T47D (cell line): Measurements from ENCODE around the gene DPP10.

Source experiments
- DNase-seq, 2 experiments: peaks; one replicate each; pipeline versions ENCODE4 v3.0.0 to v3.0.0-alpha.2; 2011 to 2012; ENCODE audit warnings: low read depth in 1 of 2, low spot score in 1 of 2
- JUND ChIP-seq: IDR thresholded peaks from 2 replicates; pipeline ENCODE4 v1.6.1; 2012; ENCODE audit warnings: low read depth
- in situ Hi-C: cut with HindIII; loops from 2 replicates; pipeline ENCODE4 v1.10.0; 2016; ENCODE audit warnings: low sequenced_read_pairs, low pct_unique_long_range_greater_than_20kb

DPP10 gene

DNA sequence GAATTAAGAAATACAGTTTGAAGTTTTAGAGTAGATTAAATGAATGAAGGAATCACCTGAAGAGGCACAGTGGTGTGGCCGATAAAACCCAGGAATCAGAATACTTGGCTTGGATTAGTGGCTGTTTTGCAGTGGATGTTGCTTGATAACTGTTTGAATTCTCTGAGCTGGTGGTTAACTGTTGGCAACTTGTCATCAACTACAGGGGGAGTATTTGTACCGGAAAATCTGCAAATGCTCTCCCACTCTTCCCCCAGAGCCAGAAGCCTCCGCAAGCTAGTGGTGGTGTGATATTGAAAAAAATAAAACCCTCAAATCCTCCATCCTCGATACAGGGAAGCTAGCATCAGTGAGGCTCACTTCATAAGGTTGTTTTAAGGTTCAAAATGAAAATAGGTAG is 326.7 kb downstream of the DPP10 start:
- TF ChIP-seq JUND, result no peak
- in situ Hi-C loops, result no loop called here
- no peak for DNase-seq

DNA sequence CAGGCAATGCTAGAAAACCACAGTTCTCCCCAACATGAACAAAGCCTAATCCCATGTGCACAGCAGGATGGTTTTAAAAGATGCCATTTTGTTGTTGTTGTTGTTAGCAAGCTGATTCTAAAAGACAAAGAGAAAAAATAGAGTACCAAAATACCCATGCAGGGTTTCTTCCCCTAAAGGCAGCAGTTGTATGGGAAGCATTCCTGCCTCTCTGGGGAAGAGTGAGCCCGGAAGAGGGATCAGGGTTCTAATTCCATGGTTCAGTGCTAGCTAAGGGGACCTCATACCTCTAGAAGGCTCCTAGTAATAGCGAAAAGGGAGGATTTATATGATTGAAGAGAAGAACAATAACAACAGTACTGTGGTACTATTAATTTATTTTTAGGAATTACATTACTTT is 327.6 kb downstream of the DPP10 start:
- TF ChIP-seq JUND, result no peak
- in situ Hi-C loops, result no loop called here
- DNase-seq, result no peak

DNA sequence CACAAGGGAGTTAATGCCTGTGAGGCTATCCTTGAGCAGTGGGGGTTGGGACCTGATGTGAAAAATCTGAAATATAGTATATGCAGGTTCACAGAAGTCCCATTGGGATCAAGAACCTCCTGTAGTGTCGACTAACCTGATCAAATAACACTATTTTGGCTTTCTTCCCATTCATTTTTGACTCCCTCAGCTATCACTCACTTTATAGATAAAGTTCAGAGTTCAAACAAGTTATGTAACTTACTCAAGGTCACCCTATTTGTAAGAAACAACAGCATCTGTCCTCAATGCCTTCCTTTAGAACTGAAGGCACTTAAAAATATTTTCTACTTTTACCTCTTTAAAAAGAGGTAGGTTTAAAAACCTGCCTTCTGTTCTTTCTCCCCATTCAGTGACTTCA is 341.6 kb downstream of the DPP10 start:
- no peak for DNase-seq
- TF ChIP-seq JUND, result no peak
- in situ Hi-C loops, result no loop called here

DNA sequence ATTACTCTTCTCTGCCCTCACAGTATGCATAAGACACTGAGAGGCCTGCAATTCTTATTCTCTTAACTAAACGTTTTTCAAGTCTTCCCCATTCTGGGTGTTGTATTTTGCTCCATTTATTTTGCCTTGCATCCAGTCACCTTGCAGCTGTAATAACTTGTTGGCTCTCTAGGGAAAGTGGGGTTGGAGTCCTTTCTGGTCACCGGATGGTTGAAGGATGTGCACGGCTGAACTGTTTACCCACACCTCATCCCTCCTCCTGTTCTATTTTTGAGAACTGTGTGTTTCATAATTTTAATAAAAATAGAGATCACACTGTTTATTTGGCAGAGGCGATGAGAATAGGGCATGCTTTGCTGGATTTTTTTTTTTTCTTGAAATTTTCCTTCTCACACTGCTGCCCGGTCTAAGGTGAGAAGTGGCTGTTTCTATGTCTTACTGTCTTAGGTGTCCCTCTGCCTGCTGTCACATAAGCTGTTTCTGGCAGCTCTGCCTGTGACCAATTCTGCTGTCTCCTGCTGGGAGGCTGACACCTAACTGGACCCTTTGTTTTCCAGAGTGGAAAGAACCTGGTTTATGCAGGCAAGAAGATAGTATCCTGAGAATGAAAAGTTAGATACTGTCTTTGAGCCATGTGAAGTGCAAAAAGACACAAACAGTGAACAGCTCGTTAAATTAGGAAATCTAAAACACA is 342.6 kb downstream of the DPP10 start:
- TF ChIP-seq JUND, result no peak
- in situ Hi-C loops, result no loop called here
- DNase-seq, result no peak

DNA sequence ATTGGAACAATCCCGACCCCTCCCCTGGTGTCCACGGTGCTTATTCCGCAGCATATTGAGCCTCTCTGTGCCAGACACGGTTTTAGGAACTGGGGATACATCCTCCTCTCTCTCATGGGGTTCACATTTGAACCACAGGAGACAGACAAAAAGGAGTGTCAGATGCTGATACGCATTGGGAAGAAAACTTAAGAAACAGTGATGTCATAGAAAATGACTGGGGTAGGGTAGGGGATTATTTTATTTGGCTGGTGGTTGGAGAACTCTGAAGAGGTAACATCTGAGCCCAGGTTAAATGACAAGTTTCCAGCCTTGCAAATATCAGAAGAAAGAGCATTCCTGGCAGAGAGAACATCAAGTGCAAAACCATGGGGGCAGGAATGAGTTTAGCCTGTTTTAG is 344.5 kb downstream of the DPP10 start:
- in situ Hi-C loops, result no loop called here
- no peak for DNase-seq
- no peak for TF ChIP-seq JUND

DNA sequence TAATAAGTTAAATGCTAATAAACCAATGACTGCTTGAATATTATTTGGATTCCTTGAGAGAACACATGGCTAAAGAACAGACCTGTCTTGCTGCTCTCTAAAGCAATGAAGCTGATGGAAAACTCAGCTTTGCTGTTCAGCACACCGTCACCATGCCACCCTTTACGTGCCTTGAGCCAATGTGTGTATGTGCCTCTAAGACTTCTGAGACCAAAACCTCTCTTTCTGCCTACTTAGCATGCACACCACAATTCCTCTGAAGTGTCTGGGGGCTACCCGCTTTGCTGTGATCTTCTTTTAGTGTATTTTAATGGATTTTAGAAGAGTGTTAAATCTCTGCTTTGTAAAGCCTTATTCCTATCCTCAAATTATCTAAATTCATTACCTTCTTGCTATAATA is 345.0 kb downstream of the DPP10 start:
- in situ Hi-C loops, result no loop called here
- no peak for TF ChIP-seq JUND
- DNase-seq, result no peak

DNA sequence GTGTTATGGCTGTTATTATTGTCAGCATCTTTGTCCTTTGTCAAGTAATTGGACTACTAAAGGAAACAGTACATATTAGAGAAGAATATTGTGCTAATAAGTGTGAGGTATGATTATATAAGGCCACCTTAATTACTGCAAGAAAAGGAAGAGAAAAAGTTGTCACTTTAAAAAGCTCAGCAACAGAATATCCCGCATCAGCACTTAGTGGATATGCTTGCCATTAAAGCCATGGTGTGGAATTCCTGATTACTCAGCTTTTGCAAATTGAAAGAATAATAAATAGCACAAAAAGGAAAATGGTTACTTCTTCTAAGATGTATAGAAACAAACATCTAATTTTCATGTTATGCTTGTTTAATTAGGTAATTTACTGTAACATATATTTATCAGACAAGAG is 347.5 kb downstream of the DPP10 start:
- DNase-seq, result no peak
- in situ Hi-C loops, result no loop called here
- no peak for TF ChIP-seq JUND

DNA sequence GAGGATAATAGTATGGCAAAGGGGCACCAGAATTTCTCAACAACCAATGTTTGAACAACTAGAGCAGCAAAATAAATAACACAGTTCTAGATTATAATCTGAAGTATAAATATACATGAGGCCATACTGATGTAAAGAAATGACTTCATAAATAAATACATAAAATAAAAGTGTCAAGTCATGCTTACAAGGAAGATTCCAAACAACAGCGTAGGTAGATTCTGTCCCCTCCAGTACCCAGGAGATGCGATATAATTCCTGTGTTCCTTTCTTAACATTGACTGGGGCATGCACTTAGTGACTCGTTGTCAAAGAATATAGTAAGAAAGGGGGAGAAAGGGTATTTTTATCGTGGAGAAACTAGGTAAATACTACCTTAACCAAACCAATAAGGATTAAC is 355.1 kb downstream of the DPP10 start:
- TF ChIP-seq JUND, result no peak
- in situ Hi-C loops, result no loop called here
- no peak for DNase-seq

DNA sequence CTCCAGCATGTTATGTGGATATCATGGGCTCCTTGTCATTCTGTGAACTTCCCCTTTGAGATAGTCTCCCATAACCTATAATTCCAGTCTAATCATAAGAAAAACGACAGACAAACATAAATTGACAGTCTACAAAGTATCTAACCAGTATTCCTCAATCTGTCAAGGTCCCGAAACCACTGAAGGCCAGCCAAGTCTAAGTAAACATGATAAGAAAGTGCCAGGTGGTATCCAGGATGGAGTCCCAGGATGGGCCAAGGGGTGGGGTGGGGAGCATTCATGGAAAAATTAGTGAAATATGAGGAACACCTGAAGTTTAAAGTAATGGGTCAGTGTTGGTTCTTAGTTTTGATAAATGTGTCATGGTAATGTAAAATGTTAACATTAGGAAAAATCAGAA is 355.5 kb downstream of the DPP10 start:
- DNase-seq, result no peak
- in situ Hi-C loops, result no loop called here
- TF ChIP-seq JUND, result no peak

DNA sequence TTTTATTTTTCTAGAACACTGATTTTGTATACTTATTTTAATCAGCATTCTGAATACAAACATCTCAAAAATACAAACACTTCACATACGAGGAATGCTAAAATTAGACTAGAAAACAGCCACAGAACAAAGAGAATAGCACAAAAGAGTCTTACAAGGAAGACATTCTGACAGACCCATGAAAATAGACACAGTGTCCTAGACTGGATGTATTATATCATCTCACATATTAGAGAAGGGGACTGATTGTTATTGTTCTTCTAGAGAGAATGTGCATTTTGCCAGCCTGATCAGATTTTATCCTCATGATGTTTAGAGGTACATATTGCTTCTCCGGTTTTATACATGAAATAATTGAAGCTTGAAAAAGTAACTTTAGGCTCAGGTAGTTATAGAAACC is 357.9 kb downstream of the DPP10 start:
- no peak for TF ChIP-seq JUND
- DNase-seq, result no peak
- in situ Hi-C loops, result no loop called here

DNA sequence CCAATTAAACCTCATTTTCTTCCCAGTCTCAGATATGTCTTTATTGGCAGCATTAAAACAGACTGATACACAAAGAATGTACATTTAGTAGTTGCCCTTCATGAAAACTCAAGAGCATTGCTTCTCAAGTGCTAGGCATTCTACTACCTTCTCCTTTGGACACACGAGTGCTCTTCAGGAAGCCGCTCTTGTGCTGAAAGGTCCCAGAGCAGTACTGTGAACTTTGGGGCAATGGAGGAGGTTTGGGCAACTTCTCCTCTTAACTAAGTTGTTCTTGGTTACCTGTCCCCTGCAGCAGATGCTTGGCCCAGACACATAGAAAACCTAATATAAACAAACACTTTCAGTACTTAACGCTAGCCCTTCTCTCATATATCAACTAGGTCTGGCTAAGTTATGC is 362.8 kb downstream of the DPP10 start:
- in situ Hi-C loops, result no loop called here
- no peak for TF ChIP-seq JUND
- DNase-seq, result no peak

DNA sequence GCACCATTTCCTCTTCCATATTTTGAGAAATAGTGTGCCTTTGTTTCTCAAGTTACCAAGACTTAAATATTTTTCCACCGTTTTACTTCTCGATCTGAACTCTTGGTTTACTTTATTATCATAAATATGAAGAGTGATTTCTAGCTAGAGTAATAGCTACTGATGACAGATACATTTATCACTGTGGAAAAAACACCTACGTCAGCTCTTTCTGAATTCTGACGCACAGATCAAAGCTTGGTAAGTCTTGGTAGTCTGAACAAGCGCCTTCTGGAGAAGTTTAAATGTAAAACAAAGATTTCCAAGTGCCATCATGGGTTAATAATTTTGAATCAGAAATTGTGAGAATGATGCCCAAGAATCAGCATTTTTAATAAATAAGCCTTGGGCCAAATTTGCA is 367.7 kb downstream of the DPP10 start:
- TF ChIP-seq JUND, result no peak
- in situ Hi-C loops, result no loop called here
- DNase-seq, result no peak

DNA sequence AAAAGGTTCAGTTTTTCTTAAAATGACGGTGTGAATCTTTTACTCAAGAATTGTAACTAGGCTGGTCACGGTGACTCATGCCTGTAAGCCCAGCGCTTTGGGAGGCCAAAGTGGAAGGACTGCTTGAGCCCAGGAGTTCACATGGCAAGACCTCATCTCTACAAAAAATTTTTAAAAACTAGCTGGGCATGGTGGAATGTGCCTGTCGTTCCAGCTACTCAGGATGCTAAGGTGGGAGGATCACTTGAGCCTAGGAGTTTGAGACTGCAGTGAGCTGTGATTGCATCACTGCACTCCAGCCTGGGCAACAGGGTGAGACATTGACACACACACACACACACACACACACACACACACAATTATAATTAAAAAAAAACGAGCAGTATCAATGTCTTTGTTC is 369.8 kb downstream of the DPP10 start:
- in situ Hi-C loops, result no loop called here
- TF ChIP-seq JUND, result no peak
- DNase-seq, result no peak

DNA sequence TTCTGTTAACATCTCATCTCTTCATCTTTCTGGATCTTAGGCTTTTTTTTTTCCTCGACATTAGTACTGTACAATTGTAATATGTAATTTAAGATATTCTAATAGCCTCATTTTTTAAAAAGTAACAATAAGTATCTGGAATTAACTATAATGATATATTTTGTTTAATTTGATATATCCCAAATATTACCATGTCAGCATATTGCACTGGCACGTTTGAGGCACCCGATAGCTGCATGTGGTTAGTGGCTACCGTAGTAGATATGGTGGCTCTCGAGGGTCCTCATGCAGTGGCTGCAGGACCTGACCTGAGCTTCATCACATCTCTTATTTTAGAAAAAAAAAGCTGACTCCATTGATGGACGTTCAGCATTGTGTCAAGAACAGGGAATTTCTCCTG is 371.9 kb downstream of the DPP10 start:
- no peak for DNase-seq
- no peak for TF ChIP-seq JUND
- in situ Hi-C loops, result no loop called here
